ENCODE data around the gene ARHGAP26. TPM values are rescaled to one million over a fixed set of nuclear protein-coding genes. Genes with fewer than 3 reads are reported as not detected.

The ARHGAP26 gene
- total RNA-seq, 1 experiment from 2014 or later, result 65.5 TPM

- DNase-seq (ENCODE audit: low read depth, low spot score), result no peak
- CTCF ChIA-PET, result no interaction called here
These were observed 479.7 kb downstream of the ARHGAP26 start for GRCh38 chr5:143249851-143250250.

DNA sequence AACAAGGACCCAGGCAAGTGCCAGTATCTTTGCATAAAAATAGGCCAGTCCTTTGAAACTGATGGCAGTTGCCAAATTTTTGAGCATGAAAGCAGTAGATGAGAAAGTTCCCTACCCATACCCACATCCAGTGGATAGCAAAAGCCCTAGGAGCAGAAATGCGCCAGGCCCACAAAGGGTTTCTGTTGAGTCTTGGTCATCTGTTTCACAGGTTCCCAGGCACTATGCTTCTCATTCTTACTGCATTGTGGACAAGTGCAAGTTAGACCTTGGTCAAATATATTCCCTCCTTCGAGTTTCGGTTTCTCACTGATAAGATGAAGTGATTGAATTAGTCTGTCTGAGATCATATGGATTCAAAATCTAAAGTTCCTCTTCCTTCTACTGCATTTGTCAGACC lies 481.0 kb downstream of the ARHGAP26 start:
- Histone ChIP-seq H3K4me3 (ENCODE audit: low read depth in 2 of 2, low read length in 2 of 2) (no peak overlapping the region), H3K9me3 (ENCODE audit: control insufficient read depth, insufficient read depth, low read depth, low read length) (no peaks in the 10 kb centered on the region), H3K27me3 (ENCODE audit: control insufficient read depth, insufficient read depth, low read length) (no peaks in the 10 kb centered on the region), H3K27ac (ENCODE audit: low read length) (peak overlapping the region; percentile 99), H3K36me3 (ENCODE audit: control insufficient read depth, insufficient read depth, low read length) (no peaks in the 10 kb centered on the region), H3K4me1 (ENCODE audit: control insufficient read depth, insufficient read depth, low read length) (peaks cover 21% of the 10 kb centered on the region)
- no peak for TF ChIP-seq REST (IDR thresholded peaks at IDR 0.05; ENCODE audit: insufficient read depth in 1 of 2, low read depth in 2 of 2, low read length in 1 of 2)
- TF ChIP-seq TCF7L2 (IDR thresholded peaks at IDR 0.05; ENCODE audit: low read depth, low read length), result no peak
- TF ChIP-seq SIN3A (IDR thresholded peaks at IDR 0.05; ENCODE audit: borderline replicate concordance, insufficient read depth, low read depth, low read length), result no peak
- no peak for TF ChIP-seq POLR2AphosphoS5 (IDR thresholded peaks at IDR 0.05; ENCODE audit: low read depth, low read length)
- TF ChIP-seq, protein P1, sequence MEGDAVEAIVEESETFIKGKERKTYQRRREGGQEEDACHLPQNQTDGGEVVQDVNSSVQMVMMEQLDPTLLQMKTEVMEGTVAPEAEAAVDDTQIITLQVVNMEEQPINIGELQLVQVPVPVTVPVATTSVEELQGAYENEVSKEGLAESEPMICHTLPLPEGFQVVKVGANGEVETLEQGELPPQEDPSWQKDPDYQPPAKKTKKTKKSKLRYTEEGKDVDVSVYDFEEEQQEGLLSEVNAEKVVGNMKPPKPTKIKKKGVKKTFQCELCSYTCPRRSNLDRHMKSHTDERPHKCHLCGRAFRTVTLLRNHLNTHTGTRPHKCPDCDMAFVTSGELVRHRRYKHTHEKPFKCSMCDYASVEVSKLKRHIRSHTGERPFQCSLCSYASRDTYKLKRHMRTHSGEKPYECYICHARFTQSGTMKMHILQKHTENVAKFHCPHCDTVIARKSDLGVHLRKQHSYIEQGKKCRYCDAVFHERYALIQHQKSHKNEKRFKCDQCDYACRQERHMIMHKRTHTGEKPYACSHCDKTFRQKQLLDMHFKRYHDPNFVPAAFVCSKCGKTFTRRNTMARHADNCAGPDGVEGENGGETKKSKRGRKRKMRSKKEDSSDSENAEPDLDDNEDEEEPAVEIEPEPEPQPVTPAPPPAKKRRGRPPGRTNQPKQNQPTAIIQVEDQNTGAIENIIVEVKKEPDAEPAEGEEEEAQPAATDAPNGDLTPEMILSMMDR (IDR thresholded peaks at IDR 0.05), result no peak
- DNase-seq (ENCODE audit: low read depth, low spot score) (no peak), ATAC-seq (no peak)
- no TSS peak for BruUV-seq (replicated peaks)
- ChIA-PET POLR2A (no interaction called here), CTCF (no interaction called here)
- intact Hi-C loops (cut with micrococcal nuclease; ENCODE audit: unreplicated experiment) (no loop called here), in situ Hi-C loops (cut with HindIII; ENCODE audit: low pct_unique_long_range_greater_than_20kb, low sequenced_read_pairs) (no loop called here)

More at GRCh38 chr5:143249851-143250250, 479.7 kb downstream of the ARHGAP26 start:
- POLR2A ChIA-PET, result interaction anchor here (0.6 kb wide), 1 partner anchor 9 kb away, joined by 12 read pairs; no protein-coding TSS in a partner anchor
- Histone ChIP-seq H3K27ac (ENCODE audit: low read length) (peak overlapping the region; percentile 99), H3K9me3 (ENCODE audit: control insufficient read depth, insufficient read depth, low read depth, low read length) (no peaks in the 10 kb centered on the region), H3K4me1 (ENCODE audit: control insufficient read depth, insufficient read depth, low read length) (peaks cover 32% of the 10 kb centered on the region), H3K36me3 (ENCODE audit: control insufficient read depth, insufficient read depth, low read length) (no peaks in the 10 kb centered on the region), H3K4me3 (ENCODE audit: low read depth in 2 of 2, low read length in 2 of 2) (no peak overlapping the region), H3K27me3 (ENCODE audit: control insufficient read depth, insufficient read depth, low read length) (no peaks in the 10 kb centered on the region)
- intact Hi-C loops (cut with micrococcal nuclease; ENCODE audit: unreplicated experiment) (no loop called here), in situ Hi-C loops (cut with HindIII; ENCODE audit: low pct_unique_long_range_greater_than_20kb, low sequenced_read_pairs) (no loop called here)
- no peak for TF ChIP-seq POLR2AphosphoS5 (IDR thresholded peaks at IDR 0.05; ENCODE audit: low read depth, low read length)
- no peak for TF ChIP-seq SIN3A (IDR thresholded peaks at IDR 0.05; ENCODE audit: borderline replicate concordance, insufficient read depth, low read depth, low read length)
- TF ChIP-seq, protein P1 (IDR thresholded peaks at IDR 0.05), result no peak
- TF ChIP-seq REST (IDR thresholded peaks at IDR 0.05; ENCODE audit: insufficient read depth in 1 of 2, low read depth in 2 of 2, low read length in 1 of 2), result no peak
- no peak for TF ChIP-seq TCF7L2 (IDR thresholded peaks at IDR 0.05; ENCODE audit: low read depth, low read length)
- no peak for ATAC-seq
- BruUV-seq (replicated peaks), result no TSS peak
